Liver (tissue), 9 donors: ENCODE measurements around the gene TARDBP. TPM values are rescaled to one million over a fixed set of nuclear protein-coding genes. Genes with fewer than 3 reads are reported as not detected.
"Not testable (repeated sequence)": the region's sequence is repeated elsewhere in the genome, so short reads cannot be mapped to it uniquely, and the experiment has no call there.

ENCODE experiments used
- DNase-seq: peaks from one replicate; pipeline ENCODE4 v3.0.0-alpha.2; 2017; ENCODE audit warnings: low spot score
- H3K27ac ChIP-seq, 2 donors: one replicate each; pipeline ENCODE4 v1.7.0; 2013; ENCODE audit warnings: inconsistent platforms in 2 of 2, low read length in 2 of 2, control low read depth in 1 of 2, low read depth in 1 of 2, mild to moderate bottlenecking in 1 of 2
- H3K27me3 ChIP-seq, 4 donors: one replicate each; pipeline versions ENCODE4 v1.6.1 to v1.7.0; 2013; ENCODE audit warnings: low read length in 3 of 4, inconsistent platforms in 1 of 4, mild to moderate bottlenecking in 1 of 4, moderate library complexity in 1 of 4; ENCODE audit not compliant: control insufficient read depth in 4 of 4, insufficient read depth in 4 of 4
- H3K36me3 ChIP-seq, 4 donors: one replicate each; pipeline versions ENCODE4 v1.6.1 to v1.7.0; 2013; ENCODE audit warnings: low read length in 3 of 4, mild to moderate bottlenecking in 3 of 4, low read depth in 1 of 4, moderate library complexity in 1 of 4; ENCODE audit not compliant: control insufficient read depth in 4 of 4, insufficient read depth in 3 of 4
- H3K4me1 ChIP-seq, 4 donors: one replicate each; pipeline versions ENCODE4 v1.6.1 to v1.7.0; 2013; ENCODE audit warnings: low read length in 3 of 4, mild to moderate bottlenecking in 3 of 4, moderate library complexity in 1 of 4; ENCODE audit not compliant: control insufficient read depth in 4 of 4, insufficient read depth in 4 of 4
- H3K4me3 ChIP-seq, 3 donors: one replicate each; pipeline versions ENCODE4 v1.6.1 to v1.7.0; 2013; ENCODE audit warnings: low read length in 3 of 3, control low read depth in 1 of 3, low read depth in 1 of 3, mild to moderate bottlenecking in 1 of 3
- H3K9ac ChIP-seq, 2 donors: one replicate each; pipeline ENCODE4 v1.7.0; 2013; ENCODE audit warnings: low read length in 2 of 2, mild to moderate bottlenecking in 2 of 2, moderate library complexity in 2 of 2, control low read depth in 1 of 2, low read depth in 1 of 2
- H3K9me3 ChIP-seq, 4 donors: one replicate each; pipeline versions ENCODE4 v1.6.1 to v1.7.0; 2013; ENCODE audit warnings: low read length in 3 of 4; ENCODE audit not compliant: control insufficient read depth in 4 of 4
- ATF3 ChIP-seq: IDR thresholded peaks from 2 replicates; pipeline ENCODE4 v1.6.1; 2016; ENCODE audit warnings: antibody characterized with exemption
- FOXA1 ChIP-seq: IDR thresholded peaks from 2 replicates; pipeline ENCODE4 v1.6.1; 2016; ENCODE audit warnings: antibody characterized with exemption
- FOXA2 ChIP-seq: IDR thresholded peaks from 2 replicates; pipeline ENCODE4 v1.6.1; 2016; ENCODE audit warnings: antibody characterized with exemption
- GABPA ChIP-seq, 2 donors: IDR thresholded peaks in 1 of 2; conservative IDR thresholded peaks in 1 of 2; 2 replicates each; pipeline ENCODE4 v1.6.1; 2016; ENCODE audit warnings: antibody characterized with exemption in 2 of 2, mild to moderate bottlenecking in 1 of 2, moderate library complexity in 1 of 2
- HNF4A ChIP-seq, 2 donors: conservative IDR thresholded peaks; 2 replicates each; pipeline ENCODE4 v1.6.1; 2016; ENCODE audit warnings: antibody characterized with exemption in 2 of 2, mild to moderate bottlenecking in 2 of 2
- HNF4G ChIP-seq: IDR thresholded peaks from 2 replicates; pipeline ENCODE4 v1.6.1; 2016; ENCODE audit warnings: antibody characterized with exemption
- JUND ChIP-seq, 2 donors: IDR thresholded peaks; 2 replicates each; pipeline ENCODE4 v1.6.1; 2016; ENCODE audit warnings: antibody characterized with exemption in 2 of 2
- MAX ChIP-seq: IDR thresholded peaks from 2 replicates; pipeline ENCODE4 v1.6.1; 2016; ENCODE audit warnings: antibody characterized with exemption
- NR2F2 ChIP-seq: IDR thresholded peaks from 2 replicates; pipeline ENCODE4 v1.6.1; 2016; ENCODE audit warnings: antibody characterized with exemption
- RAD21 ChIP-seq, 2 donors: IDR thresholded peaks; 2 replicates each; pipeline ENCODE4 v1.6.1; 2016; ENCODE audit warnings: antibody characterized with exemption in 2 of 2, mild to moderate bottlenecking in 2 of 2
- REST ChIP-seq: IDR thresholded peaks from 2 replicates; pipeline ENCODE4 v1.6.1; 2016; ENCODE audit warnings: antibody characterized with exemption, mild to moderate bottlenecking
- RXRA ChIP-seq, 2 donors: IDR thresholded peaks; 2 replicates each; pipeline ENCODE4 v1.6.1; 2017 to 2018; ENCODE audit warnings: antibody characterized with exemption in 2 of 2, mild to moderate bottlenecking in 1 of 2
- SP1 ChIP-seq: IDR thresholded peaks from 2 replicates; pipeline ENCODE4 v1.6.1; 2018; ENCODE audit warnings: antibody characterized with exemption, mild to moderate bottlenecking
- TAF1 ChIP-seq: conservative IDR thresholded peaks from 2 replicates; pipeline ENCODE4 v1.6.1; 2016; ENCODE audit warnings: antibody characterized with exemption, mild to moderate bottlenecking
- YY1 ChIP-seq: IDR thresholded peaks from 2 replicates; pipeline ENCODE4 v1.6.1; 2016; ENCODE audit warnings: antibody characterized with exemption, mild to moderate bottlenecking
- ZBTB33 ChIP-seq: IDR thresholded peaks from 2 replicates; pipeline ENCODE4 v1.6.1; 2016; ENCODE audit warnings: antibody characterized with exemption
- WGBS: extraction: QIAGEN DNeasy Blood & Tissue Kit; methylation state at CpG from one replicate; pipeline ENCODE4 v1.1.7; 2013; 5-methylcytosine and 5-hydroxymethylcytosine counted together
- polyA plus RNA-seq, 2 donors: library from polyadenylated mRNA; stranded (reverse) in 1 of 2; unstranded in 1 of 2; fragments of 200-250 nt in 1 of 2; fragments of >200 nt in 1 of 2; fragmentation: Nextera tagmentation in 1 of 2; extraction: Ambion mirVana in 1 of 2; gene quantifications; one replicate each; pipeline versions ENCODE4 v1.2.1 to v1.2.3, GENCODE V29; 2013 to 2015
- total RNA-seq, 2 donors: library from RNA; depleted of rRNA; stranded (reverse); fragments of >200 nt; gene quantifications; one replicate each; pipeline ENCODE4 v1.2.3, GENCODE V29; 2014
- TF ChIP-seq, protein P1 (sequence below): fragments of 150-350 bp; IDR thresholded peaks from 2 replicates; pipeline ENCODE4 v1.5.1; 2017; ENCODE audit warnings: improper control_type of control experiment, low read depth, low read length; ENCODE audit not compliant: missing input control
- donor health status: healthy.
- donor health status: healthy.
- donor health status: healthy.
- donor health status: healthy.
- donor health status: healthy.

TARDBP gene
- total and polyA plus RNA-seq, 4 donors: 44.4 to 87.6 (median 79.2) TPM

GRCh38 chr1:10990828-10991227 lies 21.6 kb upstream of the TARDBP start:
- H3K27me3 ChIP-seq: no peaks in the 10 kb centered on the region
- no peak for DNase-seq
- no peaks in the 10 kb centered on the region for H3K4me1 ChIP-seq
- H3K27ac ChIP-seq: no peak overlapping the region
- H3K9ac ChIP-seq: no peak overlapping the region
- WGBS: 96% methylated on average over 7 of the region's 7 CpGs
- H3K4me3 ChIP-seq: no peak overlapping the region
- H3K9me3 ChIP-seq: no peaks in the 10 kb centered on the region
- no peaks in the 10 kb centered on the region for H3K36me3 ChIP-seq
- TF ChIP-seq MAX: no peak
- TF ChIP-seq, protein P1, sequence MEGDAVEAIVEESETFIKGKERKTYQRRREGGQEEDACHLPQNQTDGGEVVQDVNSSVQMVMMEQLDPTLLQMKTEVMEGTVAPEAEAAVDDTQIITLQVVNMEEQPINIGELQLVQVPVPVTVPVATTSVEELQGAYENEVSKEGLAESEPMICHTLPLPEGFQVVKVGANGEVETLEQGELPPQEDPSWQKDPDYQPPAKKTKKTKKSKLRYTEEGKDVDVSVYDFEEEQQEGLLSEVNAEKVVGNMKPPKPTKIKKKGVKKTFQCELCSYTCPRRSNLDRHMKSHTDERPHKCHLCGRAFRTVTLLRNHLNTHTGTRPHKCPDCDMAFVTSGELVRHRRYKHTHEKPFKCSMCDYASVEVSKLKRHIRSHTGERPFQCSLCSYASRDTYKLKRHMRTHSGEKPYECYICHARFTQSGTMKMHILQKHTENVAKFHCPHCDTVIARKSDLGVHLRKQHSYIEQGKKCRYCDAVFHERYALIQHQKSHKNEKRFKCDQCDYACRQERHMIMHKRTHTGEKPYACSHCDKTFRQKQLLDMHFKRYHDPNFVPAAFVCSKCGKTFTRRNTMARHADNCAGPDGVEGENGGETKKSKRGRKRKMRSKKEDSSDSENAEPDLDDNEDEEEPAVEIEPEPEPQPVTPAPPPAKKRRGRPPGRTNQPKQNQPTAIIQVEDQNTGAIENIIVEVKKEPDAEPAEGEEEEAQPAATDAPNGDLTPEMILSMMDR: no peak
- no peak for TF ChIP-seq FOXA2
- TF ChIP-seq RXRA (IDR thresholded peaks at IDR 0.05): no peak
- no peak for TF ChIP-seq TAF1
- no peak for TF ChIP-seq NR2F2
- TF ChIP-seq JUND (IDR thresholded peaks at IDR 0.05): no peak
- no peak for TF ChIP-seq SP1
- TF ChIP-seq FOXA1: no peak
- no peak for TF ChIP-seq YY1
- TF ChIP-seq HNF4G: no peak
- TF ChIP-seq RAD21 (IDR thresholded peaks at IDR 0.05): no peak
- no peak for TF ChIP-seq REST

DNA sequence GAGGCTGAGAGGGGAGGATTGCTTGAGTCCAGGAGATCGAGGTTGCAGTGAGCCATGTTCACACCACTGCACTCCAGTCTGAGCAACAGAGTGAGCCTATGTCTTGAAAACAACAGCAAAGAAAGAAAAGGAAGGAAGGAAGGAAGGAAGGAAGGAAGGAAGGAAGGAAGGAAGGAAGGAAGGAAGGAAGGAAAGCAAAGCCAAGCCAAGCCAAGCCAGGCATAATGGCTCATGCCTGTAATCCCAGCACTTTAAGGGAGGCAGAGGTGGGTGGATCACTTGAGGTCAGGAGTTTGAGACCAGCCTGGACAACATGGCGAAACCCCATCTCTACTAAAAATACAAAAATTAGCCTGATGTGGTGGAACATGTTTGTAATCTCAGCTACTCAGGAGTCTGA lies 20.4 kb upstream of the TARDBP start:
- H3K27me3 ChIP-seq, DNase-seq, H3K36me3 ChIP-seq, H3K27ac ChIP-seq, H3K4me3 ChIP-seq, H3K4me1 ChIP-seq, H3K9ac ChIP-seq, H3K9me3 ChIP-seq: not testable (repeated sequence)
- 93% methylated on average over 2 of the region's 2 CpGs for WGBS

DNA sequence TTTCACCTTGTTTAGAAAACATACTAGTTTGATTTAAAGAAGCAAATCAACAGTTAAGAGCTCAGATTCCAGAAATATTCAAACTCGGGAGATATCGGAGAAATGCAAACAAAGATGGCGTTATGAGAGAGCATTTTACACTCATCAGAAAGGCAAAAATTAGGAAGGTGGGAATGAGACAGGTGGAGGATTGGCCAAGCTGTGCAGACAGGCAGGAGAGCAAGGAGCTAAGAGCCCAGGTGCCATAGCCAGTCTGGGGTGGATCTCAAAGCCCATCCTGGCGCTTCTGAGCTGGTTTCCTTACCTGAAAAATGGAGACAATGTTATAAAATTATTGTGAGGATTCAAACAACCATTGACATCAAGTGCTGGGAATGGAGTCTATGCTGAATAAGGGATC lies 19.6 kb upstream of the TARDBP start:
- Histone ChIP-seq H3K4me3 (no peak overlapping the region), H3K27me3 (no peaks in the 10 kb centered on the region), H3K36me3 (no peaks in the 10 kb centered on the region), H3K9me3 (no peaks in the 10 kb centered on the region), H3K27ac (no peak overlapping the region), H3K9ac (no peak overlapping the region), H3K4me1 (no peaks in the 10 kb centered on the region)
- no peak for TF ChIP-seq GABPA (IDR thresholded peaks at IDR 0.05 in 1 of 2, conservative IDR thresholded peaks at IDR 0.05 in 1 of 2)
- TF ChIP-seq HNF4A (conservative IDR thresholded peaks at IDR 0.05): no peak
- no peak for TF ChIP-seq RAD21 (IDR thresholded peaks at IDR 0.05)
- no peak for TF ChIP-seq SP1
- TF ChIP-seq ZBTB33: no peak
- no peak for TF ChIP-seq YY1
- TF ChIP-seq NR2F2: no peak
- TF ChIP-seq ATF3: no peak
- TF ChIP-seq JUND (IDR thresholded peaks at IDR 0.05): no peak
- 86% methylated on average over 4 of the region's 4 CpGs for WGBS
- no peak for DNase-seq
